Heart left ventricle (tissue), 16 donors: Measurements from ENCODE around the gene TMEM132D. TPM values are rescaled to one million over a fixed set of nuclear protein-coding genes. Genes with fewer than 3 reads are reported as not detected.

Source experiments
- ATAC-seq, 4 donors: fragments of 200-7000 bp; cut with Tn5 transposase; one replicate each; pipeline ENCODE4 v1.9.1; 2020 to 2022; ENCODE audit warnings: moderate library complexity in 4 of 4, mild to moderate bottlenecking in 3 of 4, moderate number of reproducible peaks in 1 of 4
- DNase-seq, 5 donors: peaks; one replicate each; pipeline ENCODE4 v3.0.0-alpha.2; 2020
- H3K27ac ChIP-seq, 12 donors: fragments of 200-600 bp; sonication (generic) in 4 of 12; one replicate each; pipeline versions ENCODE4 v1.5.0 to v1.8.0; 2016 to 2022; ENCODE audit warnings: mild to moderate bottlenecking in 2 of 12
- H3K27me3 ChIP-seq, 9 donors: fragments of 200-600 bp; sonication (generic) in 2 of 9; one replicate each; pipeline versions ENCODE4 v1.5.1 to v1.8.0; 2016 to 2022; ENCODE audit warnings: mild to moderate bottlenecking in 3 of 9
- H3K36me3 ChIP-seq, 9 donors: fragments of 200-600 bp; sonication (generic) in 2 of 9; one replicate each; pipeline versions ENCODE4 v1.5.0 to v1.8.0; 2018 to 2022; ENCODE audit warnings: mild to moderate bottlenecking in 2 of 9
- H3K4me1 ChIP-seq, 12 donors: fragments of 200-600 bp; sonication (generic) in 4 of 12; one replicate each; pipeline versions ENCODE4 v1.5.0 to v1.8.0; 2016 to 2022; ENCODE audit warnings: mild to moderate bottlenecking in 3 of 12
- H3K4me3 ChIP-seq, 12 donors: fragments of 200-600 bp; sonication (generic) in 4 of 12; one replicate each; pipeline versions ENCODE4 v1.5.0 to v1.8.0; 2017 to 2022; ENCODE audit warnings: mild to moderate bottlenecking in 9 of 12, moderate library complexity in 4 of 12
- H3K9me3 ChIP-seq, 12 donors: fragments of 200-600 bp; sonication (generic) in 4 of 12; one replicate each; pipeline versions ENCODE4 v1.5.0 to v1.8.0; 2016 to 2022; ENCODE audit warnings: mild to moderate bottlenecking in 1 of 12
- CTCF ChIP-seq, 12 donors: fragments of 200-600 bp; sonication (generic) in 4 of 12; IDR thresholded peaks; one replicate each; pipeline versions ENCODE4 v1.5.0 to v1.8.0; 2018 to 2022; ENCODE audit warnings: antibody characterized with exemption in 12 of 12, mild to moderate bottlenecking in 5 of 12
- POLR2A ChIP-seq, 2 donors: fragments of 450-650 bp; IDR thresholded peaks; one replicate each; pipeline ENCODE4 v1.6.1; 2017; ENCODE audit warnings: antibody characterized with exemption in 2 of 2, mild to moderate bottlenecking in 2 of 2, moderate library complexity in 2 of 2
- whole genome bisulfite sequencing, 4 donors: extraction: QIAGEN DNeasy Blood & Tissue Kit in 2 of 4; methylation state at CpG; one replicate each; pipeline versions ENCODE4 v1.1.5 to v1.1.7; 2013 to 2018; 5-methylcytosine and 5-hydroxymethylcytosine counted together
- intact Hi-C, 10 donors: fragments of 100-400 bp; cut with DNase I; formaldehyde crosslinking; loops; one replicate each; pipeline versions ENCODE4 v1.11.1 to v1.14.2; 2022
- polyA plus RNA-seq, 2 donors: library from polyadenylated mRNA; stranded (reverse); fragments of 200-250 nt; gene quantifications; one replicate each; pipeline ENCODE4 v1.2.3, GENCODE V29; 2013
- total RNA-seq, 9 donors: library from RNA; depleted of rRNA in 2 of 9; stranded (reverse); fragments of >200 nt in 2 of 9; fragmentation: NEBNext Ultra II Directional in 3 of 9; extraction: Animal tissue kit (Norgen Biotek cat#: 25700) in 3 of 9; gene quantifications; one replicate each; pipeline versions ENCODE4 v1.1.0 to v1.2.4, GENCODE V29; 2016 to 2023
- donor health status: ischemic (EF 13 %, LVEDD 7.1; RV severe dilation, severe dysfunction).
- donor health status: healthy with polysubstance abuse.
- donor health status: DM: no; HTN: yes; CAD: no.
- donor health status: DM: no; HTN: no; CAD: no.
- donor health status: ischemic (EF 25% LVEDD 6.9; RV normal size, moderate dysfunction).
- donor health status: ischemic (EF 25% LVEDD 5.7; RV mildly dilated, moderate dysfunction).
- donor health status: healthy.
- donor health status: DM: yes; HTN: yes; CAD: no.
- donor health status: ischemic (EF 35%, LVEDD 5.7; RV mildly dilated, moderate dysfunction).
- donor health status: nonischemic (EF 11% LVEDD 7.7; RV severe dilation, severe dysfunction).
- donor health status: DM: yes; HTN: yes; CAD: no.
- donor health status: PGD.
- donor health status: ischemic (EF 29% LVEDD 5.4; RV normal size, mild dysfunction).
- donor health status: nonischemic (EF 23%, LVEDD 6.1; RV moderate dilation, normal function).

The TMEM132D gene
- total and polyA plus RNA-seq, 11 donors, result not detected

GRCh38 chr12:129068684-129069083 lies 835.1 kb downstream of the TMEM132D start:
- ATAC-seq, result no peak

GRCh38 chr12:129067491-129067890 lies 836.3 kb downstream of the TMEM132D start:
- no peaks in the 10 kb centered on the region for H3K9me3 ChIP-seq
- WGBS, 4 donors, result 26 to 36% (median 30%) methylated on average over 9 of the region's 9 CpGs
- DNase-seq (peak in 1 of 5 donors; percentile 34), ATAC-seq (peak in 2 of 4 donors; percentile 53 to 68)
- no peaks in the 10 kb centered on the region for H3K4me1 ChIP-seq
- H3K4me3 ChIP-seq, result no peak overlapping the region
- peaks cover 0 to 5% (median 0%) of the 10 kb centered on the region in 9 donors for H3K27me3 ChIP-seq
- TF ChIP-seq POLR2A (IDR thresholded peaks at IDR 0.05) (no peak), CTCF (IDR thresholded peaks at IDR 0.05) (no peak)
- intact Hi-C loops, result no loop called here
- no peaks in the 10 kb centered on the region for H3K36me3 ChIP-seq
- no peak overlapping the region for H3K27ac ChIP-seq

More at GRCh38 chr12:129068684-129069083, 835.1 kb downstream of the TMEM132D start:
- no peaks in the 10 kb centered on the region for H3K9me3 ChIP-seq
- peaks cover 0 to 5% (median 0%) of the 10 kb centered on the region in 9 donors for H3K27me3 ChIP-seq
- 69 to 72% (median 71%) methylated on average over 10 of the region's 10 CpGs for WGBS, 4 donors
- H3K4me1 ChIP-seq, result no peaks in the 10 kb centered on the region
- H3K4me3 ChIP-seq, result no peak overlapping the region
- no peaks in the 10 kb centered on the region for H3K36me3 ChIP-seq
- intact Hi-C loops, result no loop called here
- no peak overlapping the region for H3K27ac ChIP-seq
- TF ChIP-seq CTCF (IDR thresholded peaks at IDR 0.05) (no peak), POLR2A (IDR thresholded peaks at IDR 0.05) (no peak)
- no peak for DNase-seq

GRCh38 chr12:129064209-129064855 lies 839.5 kb downstream of the TMEM132D start:
- no peaks in the 10 kb centered on the region for H3K36me3 ChIP-seq
- WGBS, 4 donors, result 50 to 58% (median 58%) methylated on average over 13 to 14 of the region's 14 CpGs
- no peaks in the 10 kb centered on the region for H3K9me3 ChIP-seq
- H3K27me3 ChIP-seq, result peaks cover 0 to 5% (median 0%) of the 10 kb centered on the region in 9 donors
- no peak overlapping the region for H3K4me3 ChIP-seq
- TF ChIP-seq CTCF (IDR thresholded peaks at IDR 0.05), result no peak
- TF ChIP-seq POLR2A (IDR thresholded peaks at IDR 0.05), result no peak
- H3K27ac ChIP-seq, result no peak overlapping the region
- intact Hi-C loops, result no loop called here
- DNase-seq, result no peak
- no peak for ATAC-seq
- H3K4me1 ChIP-seq, result no peaks in the 10 kb centered on the region

- H3K4me3 ChIP-seq, result no peak overlapping the region
- H3K36me3 ChIP-seq, result no peaks in the 10 kb centered on the region
- no peak for TF ChIP-seq POLR2A (IDR thresholded peaks at IDR 0.05)
- no peak for TF ChIP-seq CTCF (IDR thresholded peaks at IDR 0.05)
- no peak overlapping the region for H3K27ac ChIP-seq
- no peak for ATAC-seq
- H3K9me3 ChIP-seq, result no peaks in the 10 kb centered on the region
- intact Hi-C loops, result no loop called here
- DNase-seq, result no peak
- peaks cover 0 to 5% (median 0%) of the 10 kb centered on the region in 9 donors for H3K27me3 ChIP-seq
- H3K4me1 ChIP-seq, result no peaks in the 10 kb centered on the region
- WGBS, 4 donors, result 54 to 86% (median 70%) methylated on average over 2 to 4 of the region's 4 CpGs
These were observed 840.2 kb downstream of the TMEM132D start for GRCh38 chr12:129063600-129063999.
